Fibroblast of gingiva (primary cell): ENCODE measurements around the gene TOMM40L.

ENCODE experiments used
- DNase-seq: peaks from one replicate; pipeline ENCODE4 v3.0.0-alpha.2; 2011; ENCODE audit warnings: low read depth

Gene TOMM40L

DNA sequence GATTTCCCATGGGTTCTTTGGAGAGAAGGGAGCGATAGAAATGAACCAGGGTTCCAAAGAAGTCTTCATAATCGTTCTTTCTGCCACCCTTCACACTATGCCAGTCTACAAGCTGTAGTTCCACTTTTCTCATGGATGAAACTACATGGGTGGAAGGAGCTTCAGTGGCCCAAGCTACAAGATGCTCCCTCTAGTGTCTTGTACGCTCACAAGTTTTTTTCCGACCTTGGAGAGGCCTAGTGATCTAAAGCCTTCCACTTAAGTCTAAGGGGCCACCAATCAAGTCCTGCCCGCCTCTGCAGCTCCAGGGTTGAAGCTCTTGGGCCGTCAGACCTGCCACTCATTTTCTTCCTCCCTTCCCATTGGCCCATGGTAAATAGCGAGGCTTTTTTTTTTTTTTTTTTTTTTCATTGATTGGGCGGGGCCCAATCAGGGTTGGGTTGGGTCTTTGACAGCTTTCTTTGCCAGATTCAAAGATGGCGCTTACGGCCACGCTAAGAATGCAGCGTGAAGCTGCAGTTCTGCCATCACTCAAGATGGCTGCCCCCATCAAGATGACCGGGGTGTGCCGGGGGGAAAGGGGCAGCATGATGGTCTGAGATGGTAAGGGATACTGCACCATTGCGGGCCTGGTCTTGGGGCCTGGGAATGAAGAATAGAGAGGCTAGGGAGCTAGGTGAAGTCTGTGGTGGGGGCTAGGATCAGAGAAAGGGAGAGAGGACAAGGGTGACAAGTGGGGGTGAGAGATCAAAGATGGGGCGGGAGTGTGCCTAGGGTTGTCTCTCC is at the start of gene TOMM40L:
Gene TOMM40L, plus strand, starts transcription at position 527 of the 786 bp plus-strand sequence. CDS start 430 bp downstream, outside the sequence.
- DNase-seq = peak; percentile 100

DNA sequence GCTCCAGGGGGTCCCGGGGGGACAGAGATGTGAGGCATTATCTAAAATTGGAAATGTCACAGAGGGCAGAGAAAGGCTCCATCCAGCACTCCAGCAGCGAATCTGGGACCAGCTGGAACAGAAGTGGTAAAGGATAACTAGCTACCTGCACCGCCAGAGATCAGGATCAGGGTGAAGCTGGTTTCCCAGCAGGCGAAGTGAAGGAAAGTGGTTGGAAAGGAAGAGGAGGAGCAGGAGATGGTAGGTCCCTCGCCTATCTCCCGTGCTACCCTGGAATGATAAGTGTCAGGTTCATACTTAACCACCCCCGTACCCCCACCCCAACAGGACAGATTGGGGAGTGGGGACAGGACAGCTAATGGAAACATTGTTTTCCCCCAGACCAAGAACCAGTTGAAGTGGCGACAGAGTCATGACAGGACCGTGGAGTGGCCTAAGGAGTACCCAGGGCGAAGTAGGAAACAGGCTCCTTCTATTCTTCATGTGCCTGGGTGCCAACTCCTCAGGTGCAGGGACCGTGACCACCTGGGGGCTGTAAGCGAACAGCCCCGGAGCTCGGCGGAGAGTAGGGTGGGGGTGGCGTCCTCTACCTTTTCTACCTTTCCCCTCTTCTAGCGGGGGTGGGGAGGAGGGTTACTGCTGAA is 49.3 kb upstream of the TOMM40L start:
- DNase-seq = no peak

DNA sequence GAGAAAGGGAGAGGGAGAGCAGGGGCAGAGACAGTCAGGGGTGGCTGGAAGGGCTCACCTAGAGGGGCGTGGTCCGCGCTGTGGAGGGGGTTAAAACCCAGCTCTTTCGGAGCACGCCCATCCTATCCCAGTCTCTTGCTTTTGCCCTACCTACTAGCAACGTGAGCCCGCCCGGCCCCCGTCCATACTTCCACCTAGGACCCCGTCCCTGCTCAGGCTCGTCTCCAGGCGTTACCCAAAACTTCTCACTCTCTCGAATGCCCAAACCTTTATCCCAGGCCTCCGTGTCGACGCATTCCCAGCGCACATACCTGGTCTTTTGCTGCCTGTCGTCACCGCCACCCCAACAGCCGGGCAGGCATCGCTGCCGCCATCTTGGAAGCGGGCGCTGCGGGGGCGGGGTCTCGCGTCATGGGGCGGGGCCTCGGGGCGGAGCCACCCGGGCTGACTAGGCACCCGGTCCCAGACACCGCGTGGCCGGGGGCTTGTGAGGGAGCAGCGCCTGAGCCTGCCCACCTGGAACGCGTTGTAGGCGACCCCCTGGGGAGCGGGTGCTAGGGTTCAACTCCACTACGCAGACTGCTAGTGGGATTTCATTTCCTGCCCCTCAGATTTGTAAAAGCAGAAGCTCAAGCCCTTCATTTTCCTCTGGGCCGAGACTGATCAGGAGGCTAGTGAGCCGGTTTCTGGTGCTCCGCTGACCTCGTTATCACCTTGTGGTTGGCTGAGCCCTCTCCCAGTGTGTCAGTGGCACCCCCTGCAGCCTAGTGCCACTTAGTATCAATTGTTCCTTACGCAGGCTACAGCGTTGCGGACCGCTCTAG is 48.5 kb upstream of the TOMM40L start, which contains the start of gene B4GALT3:
Gene B4GALT3, minus strand, starts transcription at position 396 of the 824 bp plus-strand sequence. CDS start 1,447 bp downstream, outside the sequence.
- peak; percentile 68 for DNase-seq

DNA sequence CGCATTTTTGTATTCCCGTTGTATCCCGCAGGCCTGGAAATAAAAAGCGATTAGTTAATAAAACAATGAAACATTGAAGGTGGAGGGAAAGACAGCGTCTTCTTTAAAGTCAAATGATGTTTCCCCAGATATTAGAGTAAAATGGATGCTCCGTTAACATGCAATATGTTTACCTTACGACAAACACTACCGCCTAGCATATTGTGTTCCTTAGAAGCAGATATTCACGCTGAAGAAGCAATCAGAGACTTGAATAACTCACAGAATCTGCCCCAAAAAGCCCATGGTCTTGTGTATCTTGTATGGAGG is 48.0 kb upstream of the TOMM40L start:
- DNase-seq = no peak

DNA sequence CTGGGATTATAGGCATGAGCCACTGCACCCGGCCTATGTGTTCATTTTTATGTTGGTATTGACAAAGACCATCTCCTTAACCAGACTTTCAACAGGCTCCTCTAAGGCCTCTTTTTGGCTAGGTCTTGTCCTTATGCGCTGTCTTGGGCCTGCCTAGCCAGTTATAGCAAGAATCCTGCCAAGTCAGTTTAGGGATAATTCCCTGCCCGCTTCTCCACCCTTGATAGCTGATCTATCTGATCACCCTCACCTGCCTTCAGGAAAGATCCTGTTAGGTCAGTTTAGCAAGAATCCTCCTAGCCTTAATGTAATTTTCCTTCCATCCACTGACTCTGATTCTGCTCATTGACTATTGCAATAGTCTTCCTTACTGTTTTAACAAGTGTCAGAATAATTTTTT is 46.2 kb upstream of the TOMM40L start:
- DNase-seq = no peak

DNA sequence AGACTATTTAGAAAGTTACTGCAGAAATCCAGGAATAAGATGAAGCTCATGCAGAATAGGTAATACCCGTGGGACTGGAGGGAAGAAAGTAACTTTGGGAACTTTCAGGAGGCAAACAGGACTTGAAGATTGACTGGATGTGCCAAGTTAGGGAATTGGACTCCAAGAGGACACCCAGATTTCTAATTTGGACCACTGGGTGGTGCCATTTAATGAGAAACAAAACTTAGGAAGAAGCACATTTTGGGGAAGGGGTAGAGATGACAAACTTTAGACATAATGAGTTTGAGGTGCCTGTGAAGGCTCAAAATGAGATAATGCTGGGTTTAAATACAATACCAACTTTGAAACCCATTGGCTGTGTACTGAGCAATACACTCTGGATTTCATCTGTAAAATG is 45.2 kb upstream of the TOMM40L start:
- no peak for DNase-seq

DNA sequence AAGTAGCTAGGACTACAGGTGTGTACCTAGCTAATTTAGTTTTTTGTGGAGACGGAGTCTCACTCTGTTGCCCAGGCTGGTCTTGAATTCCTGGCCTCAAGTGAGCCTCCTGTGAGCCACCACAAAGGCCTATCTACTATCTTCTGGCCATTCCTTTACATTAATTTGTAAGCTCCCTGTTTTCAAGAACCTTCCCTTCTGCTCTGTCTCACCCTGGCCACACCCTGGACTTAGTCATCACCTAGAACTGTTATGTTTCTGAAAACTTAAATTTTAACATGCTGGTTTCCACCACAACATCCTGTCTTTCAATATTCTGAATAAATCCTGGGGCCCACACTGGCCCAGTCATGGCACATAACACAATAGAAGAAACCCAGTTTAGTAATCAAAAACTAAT is 43.6 kb upstream of the TOMM40L start:
- no peak for DNase-seq

DNA sequence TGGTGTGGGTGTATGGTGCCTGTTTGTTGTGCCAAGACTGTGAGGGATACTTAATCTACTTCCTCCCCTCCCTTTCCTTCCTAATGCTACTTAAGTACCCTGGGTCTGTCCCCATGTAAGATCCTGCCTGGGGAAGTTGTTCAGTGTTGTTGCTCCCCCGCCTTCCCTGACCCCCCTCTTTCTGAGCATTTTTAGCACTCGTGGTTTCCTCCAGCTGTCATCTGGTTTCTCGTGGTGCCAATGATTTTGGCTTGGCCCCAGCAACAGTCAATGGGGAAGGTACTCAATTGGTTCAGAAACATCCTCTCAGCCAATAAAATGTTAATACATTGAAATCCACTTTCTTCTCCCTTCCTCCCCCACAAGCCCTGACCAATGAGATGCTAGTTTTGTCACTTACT is 40.6 kb upstream of the TOMM40L start:
- DNase-seq = peak; percentile 70

DNA sequence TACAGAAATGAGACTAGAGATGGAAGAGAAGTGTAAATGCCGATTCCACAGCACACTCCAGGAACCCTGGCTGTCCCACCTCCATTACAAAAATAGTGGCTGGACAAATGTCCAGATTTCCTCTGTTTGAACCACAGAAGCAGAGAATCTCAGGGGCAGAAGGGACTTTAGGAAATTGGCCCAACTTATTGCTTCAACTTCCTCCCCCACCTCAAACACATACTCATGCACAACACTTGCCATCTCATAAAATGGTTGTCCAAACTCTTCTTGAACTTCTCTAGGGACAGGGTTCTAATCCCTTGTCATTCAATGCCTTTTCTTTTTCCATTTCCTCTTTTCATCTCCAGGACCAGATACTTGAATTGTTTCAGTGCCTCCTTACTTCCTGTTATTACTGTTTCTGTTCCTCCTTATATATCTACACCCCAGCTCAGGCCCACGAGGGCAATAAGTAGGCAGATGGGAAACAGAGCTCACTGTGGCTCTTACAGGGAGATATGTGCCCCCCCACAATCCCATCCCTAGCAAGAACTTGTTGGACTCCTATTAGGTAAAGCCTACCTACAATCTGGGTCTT is 40.0 kb upstream of the TOMM40L start:
- no peak for DNase-seq

DNA sequence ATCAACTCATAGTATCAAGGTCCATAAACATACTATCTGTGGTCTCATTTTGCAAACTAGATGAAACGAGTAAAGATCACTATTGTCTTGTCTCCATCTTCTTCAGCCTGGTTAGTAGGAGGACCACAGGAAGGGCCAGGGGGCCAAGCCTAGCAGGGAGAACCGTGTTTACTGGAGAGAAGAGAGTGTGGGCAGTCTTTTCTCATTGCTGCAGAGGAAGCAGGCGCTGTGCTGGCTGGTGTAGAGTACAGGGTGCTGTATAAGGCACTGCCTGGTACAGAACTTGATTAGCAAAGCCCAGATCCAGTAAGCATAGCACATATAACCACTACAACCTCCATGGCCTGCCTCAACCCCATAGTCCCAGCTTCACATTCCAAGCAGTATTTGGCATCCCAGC is 38.5 kb upstream of the TOMM40L start:
- DNase-seq = no peak

DNA sequence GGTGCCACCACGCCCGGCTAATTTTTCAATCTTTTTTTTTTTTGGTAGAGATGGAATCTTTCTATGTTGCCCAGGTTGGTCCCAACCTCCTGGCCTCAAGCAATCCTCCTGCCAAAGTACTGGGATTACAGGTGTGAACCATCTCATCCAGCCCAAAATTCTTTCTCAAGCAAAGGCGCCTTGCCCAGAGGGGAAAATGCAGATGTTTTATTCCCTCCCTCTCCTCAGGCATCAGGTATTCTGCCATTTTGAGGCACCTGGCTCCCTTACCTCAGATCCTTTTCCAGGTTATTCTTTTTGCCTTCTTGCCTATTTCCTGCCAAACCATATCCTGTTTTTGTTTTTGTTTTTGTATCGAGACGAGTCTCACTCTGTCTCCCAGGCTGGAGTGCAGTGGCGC is 37.5 kb upstream of the TOMM40L start:
- DNase-seq = no peak

DNA sequence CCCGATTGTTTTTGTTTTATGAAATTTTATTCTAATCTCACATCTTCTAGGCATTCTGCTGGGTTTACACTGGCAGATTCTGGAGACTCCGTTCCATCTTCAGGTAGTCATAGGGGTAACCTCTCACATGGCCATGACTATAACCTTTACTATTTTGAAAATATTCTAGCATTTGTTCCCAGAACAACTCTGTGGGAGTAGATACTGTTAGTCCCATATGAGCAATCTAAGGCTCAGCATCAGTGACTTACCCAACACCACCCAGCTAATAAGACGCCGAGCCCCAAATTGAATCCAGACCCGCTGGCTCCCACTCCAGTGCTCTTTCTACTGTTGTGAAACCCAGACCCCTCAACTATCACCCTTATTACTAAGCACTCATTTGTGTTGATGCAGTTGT is 36.8 kb upstream of the TOMM40L start:
- DNase-seq = peak; percentile 94

DNA sequence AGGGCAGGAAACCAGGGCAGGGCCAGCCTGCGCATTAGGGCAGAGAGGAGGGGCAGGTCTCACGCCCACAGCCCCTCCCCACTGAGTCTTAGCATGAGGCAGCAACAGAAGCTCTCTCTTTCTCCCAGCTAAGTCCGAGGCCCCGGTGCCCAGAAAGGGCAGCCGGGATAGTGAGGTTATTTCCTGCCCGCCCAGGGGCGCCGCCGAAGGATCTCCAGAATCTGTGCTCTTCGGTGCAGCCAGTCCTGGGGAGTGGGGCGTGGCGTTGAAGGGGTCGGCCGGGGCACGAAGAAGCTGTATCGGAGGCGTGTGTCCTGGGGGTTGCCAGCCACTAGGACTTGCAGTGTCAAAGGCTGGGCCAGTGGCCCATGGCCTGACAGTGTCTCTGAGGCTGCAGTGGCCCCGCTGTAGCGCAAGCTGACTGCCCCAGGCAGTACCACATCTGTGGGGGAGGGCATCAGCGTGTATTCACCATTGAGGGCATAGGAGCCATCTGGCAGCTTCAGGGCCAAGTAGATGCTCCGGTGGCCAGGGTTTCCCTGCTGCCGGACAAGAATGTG is 34.8 kb upstream of the TOMM40L start:
- DNase-seq = no peak

DNA sequence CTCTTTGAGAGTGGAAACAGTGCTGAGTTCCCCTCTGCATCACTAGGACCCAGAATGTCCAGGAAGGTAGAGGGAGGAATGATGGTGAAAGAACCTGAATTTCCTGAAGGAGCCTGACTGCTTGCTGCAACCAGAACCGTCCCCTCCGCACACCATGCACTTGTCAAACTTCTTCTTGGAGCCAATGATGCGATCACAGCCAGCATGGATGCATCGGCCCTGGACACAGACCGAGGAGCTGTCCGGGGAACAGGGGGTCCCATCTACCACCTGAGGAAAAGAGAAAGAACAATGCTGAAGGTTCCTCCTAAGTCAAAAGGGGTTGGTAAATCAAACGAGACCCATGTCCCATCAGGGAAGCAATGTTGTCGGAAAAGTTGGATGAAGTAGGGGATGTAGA is 33.9 kb upstream of the TOMM40L start:
- DNase-seq = no peak

DNA sequence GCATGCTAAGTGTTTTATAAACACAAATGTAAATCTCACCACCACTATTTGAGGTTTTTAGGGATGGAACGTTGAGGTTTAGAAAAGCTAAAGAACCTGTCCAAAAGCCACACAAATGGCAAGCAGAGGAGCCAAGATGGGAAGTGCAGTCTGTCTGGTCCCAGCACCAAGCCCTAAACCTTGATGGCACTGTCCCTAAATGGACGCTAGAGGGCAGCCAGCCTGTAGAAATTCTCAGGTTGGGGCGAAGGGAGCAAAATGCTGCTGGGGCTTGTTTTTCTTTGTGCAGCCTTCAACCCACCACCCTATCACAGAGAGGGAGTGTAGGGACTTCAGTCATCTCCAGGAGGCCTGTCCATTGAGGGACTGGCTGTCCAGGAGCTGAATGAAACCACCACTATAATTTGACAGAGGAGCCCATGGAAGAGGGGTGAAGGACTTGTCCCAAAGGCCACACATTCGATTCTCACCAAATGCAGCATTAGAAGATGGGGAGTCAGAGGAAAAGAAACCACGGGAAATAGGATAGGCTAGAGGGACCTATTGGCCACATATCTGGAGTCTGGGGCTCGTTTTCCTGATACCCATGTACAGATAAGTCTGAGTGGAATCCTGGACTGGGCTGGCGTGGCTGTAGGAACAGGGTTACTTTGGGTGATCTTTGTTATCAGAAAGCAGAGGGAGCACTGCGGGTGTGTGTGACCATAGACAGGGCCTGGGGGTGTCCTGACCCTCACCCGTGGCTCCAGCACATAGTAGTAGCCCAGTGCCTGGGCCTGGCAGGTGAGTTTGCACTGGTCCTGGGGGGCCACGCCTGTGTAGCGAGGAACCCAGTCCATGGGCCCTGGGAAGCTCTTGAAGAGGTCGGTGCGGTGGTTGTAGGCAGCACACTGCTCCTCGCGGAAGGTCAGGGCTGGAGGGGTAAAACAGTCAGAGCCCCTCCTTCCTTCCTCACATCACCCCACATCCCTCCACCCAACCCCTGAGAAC is 33.1 kb upstream of the TOMM40L start:
- peak; percentile 66 for DNase-seq

DNA sequence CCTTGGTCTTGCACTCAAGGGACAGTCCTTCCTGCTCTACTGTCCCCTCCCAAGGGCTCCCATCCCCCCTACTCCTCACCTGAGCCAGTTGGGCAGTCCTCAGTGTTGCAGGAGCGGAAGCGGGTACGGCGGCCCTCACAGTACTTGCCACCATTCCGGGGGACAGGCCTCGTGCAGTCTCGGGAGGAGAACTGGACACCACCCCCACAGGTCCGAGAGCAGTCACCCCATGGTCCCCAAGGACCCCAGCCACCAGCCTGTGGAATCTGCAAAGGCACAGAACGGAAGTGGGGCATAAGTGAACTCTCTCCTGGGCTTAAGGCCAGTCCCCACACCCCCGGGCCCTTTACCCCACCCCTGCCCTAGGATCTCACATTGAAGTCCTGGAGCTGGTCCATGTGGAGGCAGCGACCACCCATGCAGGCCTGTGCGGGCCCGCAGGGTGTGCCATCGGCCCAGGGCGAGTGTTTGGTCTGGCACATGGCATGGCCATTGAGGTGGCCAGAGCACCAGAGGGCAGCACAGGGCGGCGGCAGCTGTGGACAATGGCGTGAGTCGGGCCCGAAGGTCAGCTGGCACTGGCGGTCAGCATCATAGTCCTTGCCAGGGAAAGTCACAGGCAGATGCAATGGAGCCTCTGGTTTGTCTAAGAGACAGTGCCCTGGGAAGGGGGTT is 32.2 kb upstream of the TOMM40L start:
- DNase-seq = peak; percentile 69

DNA sequence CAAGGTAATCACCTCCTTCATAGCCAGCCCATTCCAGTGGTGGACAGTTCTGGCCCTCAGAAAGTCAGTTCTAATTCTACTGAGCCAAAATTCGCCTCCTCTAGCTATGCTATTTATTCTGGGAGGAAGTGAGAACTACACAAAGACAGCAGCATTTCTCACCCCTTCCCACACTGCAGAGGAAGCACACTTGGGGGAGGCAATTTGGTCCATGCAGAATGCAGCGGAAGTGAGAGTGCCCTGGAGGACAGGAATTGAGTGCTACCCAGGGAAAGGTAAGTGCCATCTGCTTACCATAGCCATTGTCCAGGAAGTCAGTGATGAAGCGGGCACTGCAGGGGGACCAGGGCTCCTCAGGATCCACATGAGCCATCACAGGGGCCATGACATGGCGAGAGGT is 30.7 kb upstream of the TOMM40L start:
- DNase-seq = no peak

DNA sequence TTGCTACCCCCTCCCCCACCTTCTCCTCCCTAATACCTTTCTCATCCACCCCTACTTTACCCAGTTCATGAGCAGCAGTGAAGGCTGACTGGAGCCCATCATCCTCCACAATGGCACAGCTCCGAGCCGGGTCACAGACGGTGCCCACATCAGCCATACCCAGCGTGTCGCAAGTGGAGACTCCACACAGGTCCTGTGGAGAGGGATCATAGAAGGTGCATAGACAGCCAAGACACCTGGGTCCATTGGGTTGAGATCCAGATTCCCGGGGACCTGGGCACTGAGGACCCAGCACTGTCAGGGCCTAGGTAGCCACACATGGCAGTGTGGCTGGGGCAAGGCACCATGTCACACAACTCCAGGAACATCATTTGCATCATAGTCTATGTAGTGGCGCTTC is 29.7 kb upstream of the TOMM40L start:
- DNase-seq = no peak

DNA sequence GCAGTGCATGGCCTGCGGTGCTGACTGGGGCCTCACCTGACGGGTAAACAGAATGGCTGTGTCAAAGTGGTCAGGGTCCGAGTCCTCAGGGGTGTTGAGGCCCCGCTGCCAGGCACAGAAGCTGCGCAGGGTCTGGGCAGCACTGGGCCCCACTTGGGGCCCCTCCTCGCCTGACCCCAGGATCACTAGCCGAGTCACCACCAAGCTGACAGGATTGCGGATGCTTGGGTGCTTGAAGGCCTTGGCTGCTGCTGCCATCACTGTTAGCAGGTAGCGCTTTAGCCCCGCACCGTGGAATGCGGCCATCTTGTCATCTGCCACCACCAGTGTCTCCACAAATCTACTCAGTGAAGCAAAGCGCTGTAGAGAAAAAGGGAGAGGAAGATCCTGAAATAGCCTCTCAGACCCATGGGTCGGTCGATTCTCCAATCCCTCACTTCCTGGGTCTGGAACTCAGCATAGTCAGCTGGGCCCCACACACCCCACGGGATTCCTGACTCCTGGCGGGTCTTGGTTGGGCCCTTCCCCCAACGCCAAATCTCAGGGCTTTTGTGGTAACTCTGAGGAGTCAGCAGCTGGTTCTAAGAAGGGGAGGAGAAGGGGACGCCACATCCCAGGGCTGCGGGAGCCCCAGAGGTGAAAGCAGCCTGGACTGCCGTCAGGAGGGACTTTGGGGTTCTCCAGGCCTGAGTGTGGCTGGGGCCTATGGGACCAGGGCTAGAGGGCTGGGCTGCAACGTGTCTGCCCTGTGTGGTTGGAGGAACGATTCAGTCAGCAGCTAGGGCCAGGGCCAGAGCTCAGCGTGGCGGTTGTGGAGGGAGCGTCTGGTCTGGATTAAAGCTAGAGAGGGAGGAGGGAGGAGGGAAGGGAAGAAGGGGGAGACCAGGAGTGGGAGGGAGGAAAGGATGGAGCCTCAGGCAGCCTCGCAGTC is 29.1 kb upstream of the TOMM40L start:
- peak; percentile 94 for DNase-seq
